Measurements from ENCODE around the gene JOSD1. TPM values are rescaled to one million over a fixed set of nuclear protein-coding genes. Genes with fewer than 3 reads are reported as not detected.

JOSD1 gene
- total and polyA plus RNA-seq, 2 donors = 25.7 to 27.8 TPM

DNA sequence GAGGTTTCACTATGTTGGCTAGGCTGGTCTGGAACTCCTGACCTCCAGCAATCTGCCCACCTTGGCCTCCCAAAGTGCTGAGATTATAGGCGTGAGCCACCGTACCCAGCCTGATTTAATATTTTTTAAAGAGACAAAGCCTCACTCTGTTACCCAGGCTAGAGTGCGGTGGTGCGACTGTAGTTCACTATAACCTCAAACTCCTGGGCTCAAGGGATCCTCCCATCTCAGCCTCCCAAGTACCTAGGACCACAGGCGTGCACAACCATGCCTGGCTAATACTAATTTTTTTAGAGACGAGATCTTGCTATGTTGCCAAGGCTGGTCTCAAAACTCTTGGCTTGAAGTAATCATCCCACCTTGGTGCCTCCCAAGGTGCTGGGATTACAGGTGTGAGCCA is 18.5 kb upstream of the JOSD1 start:
- Histone ChIP-seq H3K9me3 (ENCODE audit: control insufficient read depth in 2 of 2, insufficient read depth in 1 of 2, low read length in 1 of 2) (no peaks in the 10 kb centered on the region), H3K36me3 (ENCODE audit: control insufficient read depth in 2 of 2, insufficient read depth in 2 of 2, low read length in 1 of 2) (peaks cover 55 to 67% of the 10 kb centered on the region in 2 donors), H3K27me3 (ENCODE audit: control insufficient read depth in 2 of 2, insufficient read depth in 1 of 2, low read length in 1 of 2) (no peaks in the 10 kb centered on the region), H3K27ac (ENCODE audit: low read depth in 1 of 2, low read length in 1 of 2) (no peak overlapping the region), H3K4me3 (ENCODE audit: low read length in 2 of 2) (no peak overlapping the region), H3K4me1 (ENCODE audit: control insufficient read depth in 2 of 2, insufficient read depth in 2 of 2, low read length in 2 of 2) (no peaks in the 10 kb centered on the region)
- WGBS = 98% methylated on average over 6 of the region's 6 CpGs
- DNase-seq (ENCODE audit: low read depth in 6 of 9, low spot score in 9 of 9) = no peak

DNA sequence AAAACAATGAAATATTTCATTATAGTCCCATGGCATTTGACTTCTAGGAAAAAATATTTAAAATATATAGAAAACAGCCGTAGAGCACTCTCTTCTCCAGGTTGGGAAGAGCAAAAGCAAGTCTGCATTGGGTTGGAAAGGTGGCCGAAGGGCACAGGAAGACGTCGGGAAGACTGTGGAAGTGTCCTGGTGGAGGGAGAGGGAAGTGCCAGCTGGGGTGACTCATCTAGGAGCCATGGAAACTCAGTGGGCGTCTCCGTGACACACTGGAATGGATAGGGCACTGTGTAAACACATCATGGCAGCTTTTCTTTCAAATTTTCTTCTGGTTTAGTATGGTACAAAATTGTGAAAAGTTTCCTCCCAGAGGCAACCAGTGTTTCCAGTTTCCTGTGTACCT is 17.7 kb upstream of the JOSD1 start:
- H3K4me3 ChIP-seq (ENCODE audit: low read length in 2 of 2) = no peak overlapping the region
- H3K27ac ChIP-seq (ENCODE audit: low read depth in 1 of 2, low read length in 1 of 2) = no peak overlapping the region
- H3K36me3 ChIP-seq (ENCODE audit: control insufficient read depth in 2 of 2, insufficient read depth in 2 of 2, low read length in 1 of 2) = peaks cover 48 to 59% of the 10 kb centered on the region in 2 donors
- H3K27me3 ChIP-seq (ENCODE audit: control insufficient read depth in 2 of 2, insufficient read depth in 1 of 2, low read length in 1 of 2) = no peaks in the 10 kb centered on the region
- DNase-seq (ENCODE audit: low read depth in 6 of 9, low spot score in 9 of 9) = no peak
- H3K9me3 ChIP-seq (ENCODE audit: control insufficient read depth in 2 of 2, insufficient read depth in 1 of 2, low read length in 1 of 2) = no peaks in the 10 kb centered on the region
- 92% methylated on average over 6 of the region's 6 CpGs for WGBS
- H3K4me1 ChIP-seq (ENCODE audit: control insufficient read depth in 2 of 2, insufficient read depth in 2 of 2, low read length in 2 of 2) = no peaks in the 10 kb centered on the region

DNA sequence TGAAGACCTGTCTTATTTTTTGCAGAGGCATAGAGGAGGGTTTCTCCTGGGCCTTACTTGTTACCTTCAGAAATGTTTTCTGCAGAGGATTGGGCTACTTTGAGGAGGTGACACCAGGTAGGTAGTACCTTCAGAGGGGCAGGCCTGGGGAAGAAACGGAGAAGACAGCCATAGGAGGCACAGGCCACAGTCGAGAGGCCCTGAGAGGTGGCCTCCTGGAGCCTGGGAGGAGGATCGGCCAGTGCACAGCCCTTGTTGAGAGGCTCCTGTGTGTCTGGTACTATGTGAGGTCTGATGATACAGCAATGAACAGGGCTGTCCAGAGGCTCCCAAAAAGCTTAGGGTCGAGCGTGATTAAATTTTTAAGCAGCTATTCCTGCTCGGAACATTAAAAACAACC is 16.5 kb upstream of the JOSD1 start:
- H3K27ac ChIP-seq (ENCODE audit: low read depth in 1 of 2, low read length in 1 of 2) = no peak overlapping the region
- peaks cover 0 to 3% of the 10 kb centered on the region in 2 donors for H3K4me1 ChIP-seq (ENCODE audit: control insufficient read depth in 2 of 2, insufficient read depth in 2 of 2, low read length in 2 of 2)
- H3K27me3 ChIP-seq (ENCODE audit: control insufficient read depth in 2 of 2, insufficient read depth in 1 of 2, low read length in 1 of 2) = no peaks in the 10 kb centered on the region
- WGBS = 90% methylated on average over 6 of the region's 6 CpGs
- DNase-seq (ENCODE audit: low read depth in 6 of 9, low spot score in 9 of 9) = no peak
- no peak overlapping the region for H3K4me3 ChIP-seq (ENCODE audit: low read length in 2 of 2)
- peaks cover 48 to 52% of the 10 kb centered on the region in 2 donors for H3K36me3 ChIP-seq (ENCODE audit: control insufficient read depth in 2 of 2, insufficient read depth in 2 of 2, low read length in 1 of 2)
- H3K9me3 ChIP-seq (ENCODE audit: control insufficient read depth in 2 of 2, insufficient read depth in 1 of 2, low read length in 1 of 2) = no peaks in the 10 kb centered on the region

DNA sequence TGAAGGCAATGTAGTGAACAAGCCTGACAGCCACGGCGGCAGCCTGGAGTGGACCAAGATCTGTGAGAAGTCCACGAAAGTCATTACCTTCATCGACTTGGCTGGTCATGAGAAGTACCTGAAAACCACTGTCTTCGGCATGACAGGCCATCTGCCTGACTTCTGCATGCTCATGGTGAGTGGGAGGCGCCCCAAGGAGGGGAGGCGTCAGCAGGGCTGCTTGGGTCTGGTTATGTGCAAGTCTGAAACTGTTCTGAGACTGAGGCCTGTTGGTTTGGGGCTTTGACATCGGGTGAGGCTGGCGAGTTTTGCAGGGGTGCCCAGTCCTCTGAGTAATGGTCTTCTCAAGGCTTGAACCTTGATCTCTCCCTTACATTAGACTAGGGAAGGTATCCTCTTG is 16.1 kb upstream of the JOSD1 start:
- DNase-seq (ENCODE audit: low read depth in 6 of 9, low spot score in 9 of 9) = no peak
- H3K27me3 ChIP-seq (ENCODE audit: control insufficient read depth in 2 of 2, insufficient read depth in 1 of 2, low read length in 1 of 2) = no peaks in the 10 kb centered on the region
- H3K4me1 ChIP-seq (ENCODE audit: control insufficient read depth in 2 of 2, insufficient read depth in 2 of 2, low read length in 2 of 2) = peaks cover 0 to 3% of the 10 kb centered on the region in 2 donors
- no peak overlapping the region for H3K4me3 ChIP-seq (ENCODE audit: low read length in 2 of 2)
- H3K9me3 ChIP-seq (ENCODE audit: control insufficient read depth in 2 of 2, insufficient read depth in 1 of 2, low read length in 1 of 2) = no peaks in the 10 kb centered on the region
- H3K36me3 ChIP-seq (ENCODE audit: control insufficient read depth in 2 of 2, insufficient read depth in 2 of 2, low read length in 1 of 2) = peaks cover 52% of the 10 kb centered on the region in 2 donors
- H3K27ac ChIP-seq (ENCODE audit: low read depth in 1 of 2, low read length in 1 of 2) = no peak overlapping the region
- WGBS = 92% methylated on average over 9 of the region's 9 CpGs

DNA sequence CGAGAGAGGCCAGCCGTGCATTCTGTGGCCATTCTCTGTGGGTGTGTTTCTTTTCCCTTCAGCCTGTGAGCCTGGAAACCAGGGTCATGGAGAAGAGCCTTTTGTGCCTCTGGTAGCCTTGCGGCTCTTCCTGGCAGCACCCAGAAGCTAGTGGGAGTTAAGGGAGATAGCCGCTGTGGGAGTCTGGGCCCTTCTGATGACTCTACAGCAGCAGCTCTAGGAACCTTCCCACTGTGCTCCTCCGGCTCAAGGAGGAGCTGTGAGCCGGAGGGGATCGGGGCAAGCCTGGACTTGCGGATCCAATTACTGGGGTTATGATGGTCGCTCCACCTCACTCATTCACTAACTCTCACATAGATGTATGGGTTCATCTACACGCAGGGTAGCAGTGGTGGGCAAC is 15.5 kb upstream of the JOSD1 start:
- peaks cover 46 to 47% of the 10 kb centered on the region in 2 donors for H3K36me3 ChIP-seq (ENCODE audit: control insufficient read depth in 2 of 2, insufficient read depth in 2 of 2, low read length in 1 of 2)
- WGBS = 98% methylated on average over 10 of the region's 10 CpGs
- H3K4me1 ChIP-seq (ENCODE audit: control insufficient read depth in 2 of 2, insufficient read depth in 2 of 2, low read length in 2 of 2) = peaks cover 0 to 3% of the 10 kb centered on the region in 2 donors
- H3K9me3 ChIP-seq (ENCODE audit: control insufficient read depth in 2 of 2, insufficient read depth in 1 of 2, low read length in 1 of 2) = no peaks in the 10 kb centered on the region
- no peaks in the 10 kb centered on the region for H3K27me3 ChIP-seq (ENCODE audit: control insufficient read depth in 2 of 2, insufficient read depth in 1 of 2, low read length in 1 of 2)
- no peak overlapping the region for H3K27ac ChIP-seq (ENCODE audit: low read depth in 1 of 2, low read length in 1 of 2)
- no peak overlapping the region for H3K4me3 ChIP-seq (ENCODE audit: low read length in 2 of 2)
- no peak for DNase-seq (ENCODE audit: low read depth in 6 of 9, low spot score in 9 of 9)

DNA sequence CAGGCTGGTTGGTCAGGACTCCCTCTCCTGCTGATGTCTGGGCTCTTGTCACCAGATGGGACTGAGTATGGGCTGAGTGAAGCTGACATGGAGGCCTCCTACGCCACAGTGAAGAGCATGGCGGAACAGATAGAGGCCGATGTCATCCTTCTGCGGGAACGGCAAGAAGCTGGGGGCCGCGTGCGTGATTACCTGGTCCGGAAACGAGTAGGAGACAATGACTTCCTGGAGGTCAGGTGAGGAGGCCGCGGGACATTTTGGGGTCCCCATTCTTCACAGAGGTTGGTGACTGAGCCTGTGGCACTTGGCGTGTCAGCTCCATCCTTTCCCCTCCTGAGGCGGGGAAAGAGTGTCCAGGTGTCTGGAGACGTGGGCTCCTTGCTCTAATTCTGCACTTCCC is 15.1 kb upstream of the JOSD1 start:
- no peak for DNase-seq (ENCODE audit: low read depth in 6 of 9, low spot score in 9 of 9)
- Histone ChIP-seq H3K27ac (ENCODE audit: low read depth in 1 of 2, low read length in 1 of 2) (no peak overlapping the region), H3K36me3 (ENCODE audit: control insufficient read depth in 2 of 2, insufficient read depth in 2 of 2, low read length in 1 of 2) (peaks cover 44 to 47% of the 10 kb centered on the region in 2 donors), H3K9me3 (ENCODE audit: control insufficient read depth in 2 of 2, insufficient read depth in 1 of 2, low read length in 1 of 2) (no peaks in the 10 kb centered on the region), H3K27me3 (ENCODE audit: control insufficient read depth in 2 of 2, insufficient read depth in 1 of 2, low read length in 1 of 2) (no peaks in the 10 kb centered on the region), H3K4me1 (ENCODE audit: control insufficient read depth in 2 of 2, insufficient read depth in 2 of 2, low read length in 2 of 2) (peaks cover 0 to 3% of the 10 kb centered on the region in 2 donors), H3K4me3 (ENCODE audit: low read length in 2 of 2) (no peak overlapping the region)
- WGBS = 96% methylated on average over 15 of the region's 15 CpGs

DNA sequence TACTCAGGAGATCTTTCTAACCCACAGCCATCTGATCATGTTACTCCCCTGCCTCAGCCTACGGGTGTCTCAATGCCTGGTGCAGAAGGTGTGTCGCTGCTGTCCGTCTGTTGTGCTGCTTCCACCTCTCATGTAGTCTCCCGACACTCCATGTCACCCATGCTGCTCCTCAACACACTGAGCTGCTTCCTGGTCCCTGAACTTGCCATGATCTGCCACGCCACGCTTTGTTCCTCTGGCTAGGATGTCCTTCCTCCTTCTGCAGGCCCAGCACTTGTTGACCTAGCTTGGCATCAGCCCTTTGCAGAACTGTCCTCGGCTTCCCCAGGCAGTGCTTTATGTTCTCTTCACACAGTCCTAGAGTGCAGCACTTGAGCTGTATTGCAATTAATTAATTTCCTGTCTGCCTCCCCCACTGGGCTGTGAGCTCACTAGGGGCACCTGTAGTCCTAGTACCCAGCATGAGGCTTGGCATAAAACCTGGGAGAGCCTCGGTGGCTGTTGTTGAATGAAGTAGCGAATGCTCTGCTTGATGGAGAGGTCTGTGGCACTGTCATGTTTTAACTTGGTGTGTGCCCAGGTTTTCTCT is 14.5 kb upstream of the JOSD1 start:
- H3K4me1 ChIP-seq (ENCODE audit: control insufficient read depth in 2 of 2, insufficient read depth in 2 of 2, low read length in 2 of 2) = peaks cover 0 to 3% of the 10 kb centered on the region in 2 donors

DNA sequence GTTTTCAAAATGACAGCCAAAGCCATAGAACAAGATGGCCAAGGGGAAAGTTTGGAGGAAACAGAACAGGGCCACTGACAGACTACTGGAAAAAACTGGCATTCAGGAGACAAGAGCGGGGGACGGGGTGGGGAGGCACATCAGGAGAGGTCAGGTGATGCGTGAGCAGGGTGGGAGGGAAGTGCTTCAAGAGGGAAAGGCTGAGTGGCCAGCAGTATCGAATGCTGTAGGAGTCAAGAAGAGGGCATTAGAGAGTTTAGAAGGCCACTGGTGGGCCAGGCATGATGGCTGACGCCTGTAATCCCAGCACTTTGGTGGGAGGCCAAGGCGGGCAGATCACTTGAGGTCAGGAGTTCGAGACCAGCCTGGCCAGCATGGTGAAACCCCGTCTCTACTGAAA is 13.2 kb upstream of the JOSD1 start:
- WGBS = 98% methylated on average over 8 of the region's 8 CpGs
- peaks cover 44 to 63% of the 10 kb centered on the region in 2 donors for H3K36me3 ChIP-seq (ENCODE audit: control insufficient read depth in 2 of 2, insufficient read depth in 2 of 2, low read length in 1 of 2)

More for the DNA sequence above, 14.5 kb upstream of the JOSD1 start:
- peaks cover 44 to 53% of the 10 kb centered on the region in 2 donors for H3K36me3 ChIP-seq (ENCODE audit: control insufficient read depth in 2 of 2, insufficient read depth in 2 of 2, low read length in 1 of 2)
- H3K27ac ChIP-seq (ENCODE audit: low read depth in 1 of 2, low read length in 1 of 2) = no peak overlapping the region
- no peak overlapping the region for H3K4me3 ChIP-seq (ENCODE audit: low read length in 2 of 2)
- WGBS = 96% methylated on average over 9 of the region's 9 CpGs
- no peaks in the 10 kb centered on the region for H3K27me3 ChIP-seq (ENCODE audit: control insufficient read depth in 2 of 2, insufficient read depth in 1 of 2, low read length in 1 of 2)
- no peak for DNase-seq (ENCODE audit: low read depth in 6 of 9, low spot score in 9 of 9)
- no peaks in the 10 kb centered on the region for H3K9me3 ChIP-seq (ENCODE audit: control insufficient read depth in 2 of 2, insufficient read depth in 1 of 2, low read length in 1 of 2)

DNA sequence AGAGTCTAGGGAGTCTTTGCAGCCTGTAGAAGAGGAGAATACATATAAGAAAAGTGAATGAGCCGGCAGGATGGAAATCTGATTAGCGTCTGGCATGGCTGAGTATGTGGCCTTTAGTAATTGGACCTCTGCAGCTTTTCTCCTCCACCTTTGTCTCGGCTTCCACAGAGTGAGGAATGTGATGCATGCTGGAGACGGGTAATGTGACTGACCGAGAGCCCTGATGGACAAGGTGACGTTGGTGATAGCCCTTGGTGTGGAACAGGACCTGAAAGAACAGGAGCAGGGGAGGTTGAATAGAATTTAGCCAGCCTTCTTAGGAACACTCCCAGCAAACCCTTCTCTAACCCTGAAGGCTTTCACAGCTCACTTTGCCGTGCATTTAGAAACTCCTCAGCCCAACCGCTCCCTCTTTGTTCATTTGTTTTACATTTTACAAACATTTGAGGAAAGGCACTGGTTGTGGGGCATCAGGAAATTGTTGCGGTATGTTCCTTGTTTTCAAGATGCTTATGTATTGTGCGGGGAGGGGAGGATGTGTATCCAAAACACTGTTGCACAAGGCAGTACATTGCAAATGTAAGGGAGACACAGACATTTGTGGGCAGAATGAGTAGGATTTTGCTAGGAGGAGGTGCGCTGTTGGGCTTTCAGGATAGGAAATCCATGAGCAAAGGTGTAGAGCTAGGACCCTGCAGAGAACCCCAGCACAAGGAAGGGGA is 11.9 kb upstream of the JOSD1 start:
- H3K4me1 ChIP-seq (ENCODE audit: control insufficient read depth in 2 of 2, insufficient read depth in 2 of 2, low read length in 2 of 2) = peaks cover 9 to 13% of the 10 kb centered on the region in 2 donors
- WGBS = 97% methylated on average over 11 of the region's 11 CpGs
- no peak overlapping the region for H3K27ac ChIP-seq (ENCODE audit: low read depth in 1 of 2, low read length in 1 of 2)
- no peaks in the 10 kb centered on the region for H3K27me3 ChIP-seq (ENCODE audit: control insufficient read depth in 2 of 2, insufficient read depth in 1 of 2, low read length in 1 of 2)
- peaks cover 37 to 54% of the 10 kb centered on the region in 2 donors for H3K36me3 ChIP-seq (ENCODE audit: control insufficient read depth in 2 of 2, insufficient read depth in 2 of 2, low read length in 1 of 2)
- no peak for DNase-seq (ENCODE audit: low read depth in 6 of 9, low spot score in 9 of 9)
- no peak overlapping the region for H3K4me3 ChIP-seq (ENCODE audit: low read length in 2 of 2)
- no peaks in the 10 kb centered on the region for H3K9me3 ChIP-seq (ENCODE audit: control insufficient read depth in 2 of 2, insufficient read depth in 1 of 2, low read length in 1 of 2)

More for the DNA sequence above, 13.2 kb upstream of the JOSD1 start:
- H3K9me3 ChIP-seq (ENCODE audit: control insufficient read depth in 2 of 2, insufficient read depth in 1 of 2, low read length in 1 of 2) = no peaks in the 10 kb centered on the region
- no peak for DNase-seq (ENCODE audit: low read depth in 6 of 9, low spot score in 9 of 9)
- no peaks in the 10 kb centered on the region for H3K27me3 ChIP-seq (ENCODE audit: control insufficient read depth in 2 of 2, insufficient read depth in 1 of 2, low read length in 1 of 2)
- no peak overlapping the region for H3K27ac ChIP-seq (ENCODE audit: low read depth in 1 of 2, low read length in 1 of 2)
- peaks cover 0 to 6% of the 10 kb centered on the region in 2 donors for H3K4me1 ChIP-seq (ENCODE audit: control insufficient read depth in 2 of 2, insufficient read depth in 2 of 2, low read length in 2 of 2)
- no peak overlapping the region for H3K4me3 ChIP-seq (ENCODE audit: low read length in 2 of 2)

Data from thymus (tissue), 11 donors.